ENCODE data around the gene PTPRN2.

DNA sequence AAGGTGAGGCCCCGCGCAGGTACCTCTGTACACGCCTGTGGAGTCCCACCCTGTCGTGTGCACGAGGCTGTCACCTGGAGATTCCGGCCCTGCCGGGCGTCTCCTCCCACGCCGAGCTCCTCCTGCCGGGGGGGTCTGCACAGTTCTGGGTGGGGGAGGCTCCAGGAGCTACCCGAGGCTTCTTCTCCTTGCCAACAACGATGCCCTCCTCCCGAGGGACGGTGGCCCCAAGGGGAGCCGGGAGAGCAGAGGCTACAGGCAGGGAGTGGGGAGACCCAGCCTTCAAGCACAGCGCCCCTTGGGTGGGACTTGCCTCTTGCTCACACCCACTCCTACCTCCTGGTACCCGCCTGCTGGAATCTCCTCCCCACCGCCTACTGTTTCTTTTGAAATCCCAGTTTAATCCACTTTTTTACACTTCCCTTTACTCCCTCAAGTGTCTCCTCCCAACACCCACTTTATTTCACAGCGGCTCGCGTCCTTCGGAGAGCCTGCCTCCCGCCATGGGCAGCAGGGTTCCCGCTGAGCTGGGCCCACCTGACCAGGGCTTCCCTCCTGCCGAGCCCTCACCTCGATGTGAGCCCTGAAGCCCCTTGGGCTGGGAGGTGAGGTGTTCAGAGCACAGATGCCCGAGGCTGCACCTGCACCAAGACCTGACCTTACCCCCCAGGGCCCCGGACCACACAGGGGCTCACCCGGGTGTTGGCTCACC, 912.8 kb downstream of the PTPRN2 start:
- TF ChIP-seq, protein P1, sequence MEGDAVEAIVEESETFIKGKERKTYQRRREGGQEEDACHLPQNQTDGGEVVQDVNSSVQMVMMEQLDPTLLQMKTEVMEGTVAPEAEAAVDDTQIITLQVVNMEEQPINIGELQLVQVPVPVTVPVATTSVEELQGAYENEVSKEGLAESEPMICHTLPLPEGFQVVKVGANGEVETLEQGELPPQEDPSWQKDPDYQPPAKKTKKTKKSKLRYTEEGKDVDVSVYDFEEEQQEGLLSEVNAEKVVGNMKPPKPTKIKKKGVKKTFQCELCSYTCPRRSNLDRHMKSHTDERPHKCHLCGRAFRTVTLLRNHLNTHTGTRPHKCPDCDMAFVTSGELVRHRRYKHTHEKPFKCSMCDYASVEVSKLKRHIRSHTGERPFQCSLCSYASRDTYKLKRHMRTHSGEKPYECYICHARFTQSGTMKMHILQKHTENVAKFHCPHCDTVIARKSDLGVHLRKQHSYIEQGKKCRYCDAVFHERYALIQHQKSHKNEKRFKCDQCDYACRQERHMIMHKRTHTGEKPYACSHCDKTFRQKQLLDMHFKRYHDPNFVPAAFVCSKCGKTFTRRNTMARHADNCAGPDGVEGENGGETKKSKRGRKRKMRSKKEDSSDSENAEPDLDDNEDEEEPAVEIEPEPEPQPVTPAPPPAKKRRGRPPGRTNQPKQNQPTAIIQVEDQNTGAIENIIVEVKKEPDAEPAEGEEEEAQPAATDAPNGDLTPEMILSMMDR (IDR thresholded peaks at IDR 0.05): no peak
- TF ChIP-seq TCF7L2 (IDR thresholded peaks at IDR 0.05; ENCODE audit: low read depth, low read length) (no peak), SIN3A (IDR thresholded peaks at IDR 0.05; ENCODE audit: borderline replicate concordance, insufficient read depth, low read depth, low read length) (no peak)
